RKO (cell line): ENCODE data around the gene CXorf58.
"Not testable (repeated sequence)": the region's sequence is repeated elsewhere in the genome, so short reads cannot be mapped to it uniquely, and the experiment has no call there.

Source experiments
- DNase-seq: peaks from one replicate; pipeline ENCODE4 v3.0.0-alpha.2; 2016; ENCODE audit warnings: low spot score

The CXorf58 gene

GRCh38 chrX:23907498-23908218, at the start of gene CXorf58, which contains the start of gene APOO:
Gene CXorf58, plus strand, starts transcription at chrX:23908006. Its CDS starts 2,297 bp downstream, at chrX:23910303.
Gene APOO, minus strand, starts transcription at chrX:23907938. Its CDS starts 236 bp downstream, at chrX:23907702.
- peak; percentile 91 for DNase-seq

- DNase-seq: not testable (repeated sequence)
These were observed 48.6 kb upstream of the CXorf58 start for GRCh38 chrX:23859238-23859637.

- DNase-seq: no peak
These were observed 46.5 kb upstream of the CXorf58 start for GRCh38 chrX:23861215-23861896.

- not testable (repeated sequence) for DNase-seq
These were observed 45.9 kb upstream of the CXorf58 start for GRCh38 chrX:23861952-23862351.

GRCh38 chrX:23864742-23865326, 43.0 kb upstream of the CXorf58 start:
- DNase-seq: no peak

- DNase-seq: no peak
These were observed 37.8 kb upstream of the CXorf58 start for GRCh38 chrX:23870041-23870440.

GRCh38 chrX:23871905-23872546, 35.8 kb upstream of the CXorf58 start:
- no peak for DNase-seq

- no peak for DNase-seq
These were observed 28.3 kb upstream of the CXorf58 start for GRCh38 chrX:23879380-23880090.

GRCh38 chrX:23883737-23884354, 24.0 kb upstream of the CXorf58 start:
- DNase-seq: peak; percentile 90

- peak; percentile 14 for DNase-seq
These were observed 23.3 kb upstream of the CXorf58 start for GRCh38 chrX:23884427-23885024.

- no peak for DNase-seq
These were observed 22.0 kb upstream of the CXorf58 start for GRCh38 chrX:23885803-23886202.

- no peak for DNase-seq
These were observed 20.4 kb upstream of the CXorf58 start for GRCh38 chrX:23887451-23887850.

- DNase-seq: no peak
These were observed 19.9 kb upstream of the CXorf58 start for GRCh38 chrX:23887918-23888317.

GRCh38 chrX:23888887-23889501, 18.8 kb upstream of the CXorf58 start:
- DNase-seq: no peak

- no peak for DNase-seq
These were observed 16.9 kb upstream of the CXorf58 start for GRCh38 chrX:23890933-23891332.

GRCh38 chrX:23894993-23895392, 12.8 kb upstream of the CXorf58 start:
- DNase-seq: not testable (repeated sequence)

- not testable (repeated sequence) for DNase-seq
These were observed 11.3 kb upstream of the CXorf58 start for GRCh38 chrX:23896539-23896938.

GRCh38 chrX:23896981-23897380, 10.8 kb upstream of the CXorf58 start:
- no peak for DNase-seq

- DNase-seq: peak; percentile 62
These were observed 9.3 kb upstream of the CXorf58 start for GRCh38 chrX:23898412-23898959.

- peak; percentile 11 for DNase-seq
These were observed 7.5 kb upstream of the CXorf58 start for GRCh38 chrX:23900220-23900797.
